Stimulated activated CD4-positive, alpha-beta T cell treated with anti-CD3 and anti-CD28 coated beads, Interleukin-12 subunit alpha, Interleukin-12 subunit beta, amount 100 ng/mL, for 4 hours (primary cell): ENCODE data around the gene DHX36.

Experiments used
- DNase-seq: peaks from one replicate; pipeline ENCODE4 v3.0.0-alpha.2; 2020

Gene DHX36

GRCh38 chr3:154285221-154285620 lies 39.1 kb downstream of the DHX36 start:
- no peak for DNase-seq

GRCh38 chr3:154280161-154280560 lies 44.1 kb downstream of the DHX36 start:
- no peak for DNase-seq

- DNase-seq, result no peak
These were observed 48.3 kb downstream of the DHX36 start for GRCh38 chr3:154275965-154276364.

- no peak for DNase-seq
These were observed 49.0 kb downstream of the DHX36 start for GRCh38 chr3:154275292-154275691.

GRCh38 chr3:154274348-154274747 lies 49.9 kb downstream of the DHX36 start:
- no peak for DNase-seq

GRCh38 chr3:154273381-154273780 lies 50.9 kb downstream of the DHX36 start:
- DNase-seq, result no peak

GRCh38 chr3:154254527-154254926 lies 69.8 kb downstream of the DHX36 start:
- no peak for DNase-seq

- DNase-seq, result peak; percentile 67
These were observed 71.3 kb downstream of the DHX36 start for GRCh38 chr3:154252759-154253638.

GRCh38 chr3:154251610-154252009 lies 72.7 kb downstream of the DHX36 start:
- no peak for DNase-seq

- DNase-seq, result no peak
These were observed 74.0 kb downstream of the DHX36 start for GRCh38 chr3:154250291-154250690.

- DNase-seq, result no peak
These were observed 76.4 kb downstream of the DHX36 start for GRCh38 chr3:154247806-154248415.

GRCh38 chr3:154244644-154245043 lies 79.6 kb downstream of the DHX36 start:
- no peak for DNase-seq

GRCh38 chr3:154243353-154243752 lies 80.9 kb downstream of the DHX36 start:
- DNase-seq, result no peak

GRCh38 chr3:154242766-154243165 lies 81.5 kb downstream of the DHX36 start:
- no peak for DNase-seq

- DNase-seq, result no peak
These were observed 82.8 kb downstream of the DHX36 start for GRCh38 chr3:154241496-154241895.

GRCh38 chr3:154240235-154240634 lies 84.1 kb downstream of the DHX36 start:
- DNase-seq, result no peak

- DNase-seq, result no peak
These were observed 88.0 kb downstream of the DHX36 start for GRCh38 chr3:154236331-154236730.

- no peak for DNase-seq
These were observed 89.0 kb downstream of the DHX36 start for GRCh38 chr3:154235330-154235729.

GRCh38 chr3:154229217-154229590 lies 95.1 kb downstream of the DHX36 start:
- no peak for DNase-seq

GRCh38 chr3:154228561-154229216 lies 95.6 kb downstream of the DHX36 start:
- DNase-seq, result no peak

- no peak for DNase-seq
These were observed 96.8 kb downstream of the DHX36 start for GRCh38 chr3:154227531-154227930.

- DNase-seq, result no peak
These were observed 98.8 kb downstream of the DHX36 start for GRCh38 chr3:154225536-154225935.

- no peak for DNase-seq
These were observed 99.4 kb downstream of the DHX36 start for GRCh38 chr3:154224866-154225265.

GRCh38 chr3:154224366-154224765 lies 99.9 kb downstream of the DHX36 start:
- DNase-seq, result no peak
